H9 (cell line): Measurements from ENCODE around the gene SNX5. TPM values are rescaled to one million over a fixed set of nuclear protein-coding genes. Genes with fewer than 3 reads are reported as not detected.

Experiments
- DNase-seq: peaks from one replicate; pipeline ENCODE4 v3.0.0-alpha.2; 2017
- H2AFZ ChIP-seq: one replicate; pipeline ENCODE4 v1.6.1; 2013; ENCODE audit warnings: mild to moderate bottlenecking, low read length, control low read depth, moderate library complexity
- H2AK5ac ChIP-seq: 2 replicates; pipeline ENCODE4 v1.6.1; 2013; ENCODE audit warnings: low read length, control low read depth, mixed read lengths; ENCODE audit not compliant: insufficient read length
- H2BK120ac ChIP-seq: one replicate; pipeline ENCODE4 v1.6.1; 2013; ENCODE audit warnings: low read depth, mild to moderate bottlenecking, low read length, control low read depth, inconsistent platforms; ENCODE audit not compliant: poor library complexity, severe bottlenecking
- H2BK12ac ChIP-seq: 2 replicates; pipeline ENCODE4 v1.6.1; 2013; ENCODE audit warnings: low read length, control low read depth, mixed read lengths, low read depth; ENCODE audit not compliant: insufficient read length
- H2BK15ac ChIP-seq: 2 replicates; pipeline ENCODE4 v1.6.1; 2013; ENCODE audit warnings: low read depth, low read length, control low read depth
- H2BK20ac ChIP-seq: one replicate; pipeline ENCODE4 v1.6.1; 2013; ENCODE audit warnings: low read depth, mild to moderate bottlenecking, low read length, control low read depth, inconsistent platforms; ENCODE audit not compliant: poor library complexity, severe bottlenecking
- H2BK5ac ChIP-seq: 2 replicates; pipeline ENCODE4 v1.6.1; 2013; ENCODE audit warnings: low read length, control low read depth, mixed read lengths; ENCODE audit not compliant: insufficient read length
- H3K14ac ChIP-seq: 2 replicates; pipeline ENCODE4 v1.6.1; 2013; ENCODE audit warnings: low read length, control low read depth; ENCODE audit not compliant: insufficient read depth
- H3K18ac ChIP-seq: 2 replicates; pipeline ENCODE4 v1.6.1; 2013; ENCODE audit warnings: low read depth, mild to moderate bottlenecking, mixed read lengths, low read length, control low read depth; ENCODE audit not compliant: insufficient read length
- H3K23ac ChIP-seq: 2 replicates; pipeline ENCODE4 v1.6.1; 2013; ENCODE audit warnings: low read length, control low read depth, mixed read lengths, low read depth; ENCODE audit not compliant: insufficient read length
- H3K23me2 ChIP-seq: 2 replicates; pipeline ENCODE4 v1.6.1; 2013; ENCODE audit warnings: low read depth, mild to moderate bottlenecking, mixed read lengths, low read length, control low read depth; ENCODE audit not compliant: insufficient read length, poor library complexity, severe bottlenecking
- H3K27ac ChIP-seq: 2 replicates; pipeline ENCODE4 v1.5.1; 2013; ENCODE audit warnings: low read length, control low read depth, mixed read lengths, low read depth; ENCODE audit not compliant: insufficient read length
- H3K27me3 ChIP-seq: 2 replicates; pipeline ENCODE4 v1.6.1; 2013; ENCODE audit warnings: low read length, control low read depth, inconsistent platforms; ENCODE audit not compliant: insufficient read depth
- H3K4ac ChIP-seq: 2 replicates; pipeline ENCODE4 v1.6.1; 2013; ENCODE audit warnings: low read depth, mild to moderate bottlenecking, control low read depth, inconsistent platforms, low read length, moderate library complexity
- H3K4me1 ChIP-seq: 2 replicates; pipeline ENCODE4 v1.6.1; 2013; ENCODE audit warnings: low read length, control low read depth, inconsistent platforms; ENCODE audit not compliant: insufficient read depth
- H3K4me2 ChIP-seq: 2 replicates; pipeline ENCODE4 v1.6.1; 2013; ENCODE audit warnings: low read length, control low read depth, mixed read lengths; ENCODE audit not compliant: insufficient read length, insufficient read depth
- H3K56ac ChIP-seq: 2 replicates; pipeline ENCODE4 v1.6.1; 2013; ENCODE audit warnings: low read depth, mild to moderate bottlenecking, mixed read lengths, low read length, control low read depth; ENCODE audit not compliant: insufficient read length
- H3K79me1 ChIP-seq: 2 replicates; pipeline ENCODE4 v1.6.1; 2013; ENCODE audit warnings: low read depth, mild to moderate bottlenecking, moderate library complexity, low read length, control low read depth, inconsistent platforms; ENCODE audit not compliant: insufficient read depth, poor library complexity, severe bottlenecking
- H3K79me2 ChIP-seq: 2 replicates; pipeline ENCODE4 v1.6.1; 2013; ENCODE audit warnings: low read length, control low read depth, inconsistent platforms; ENCODE audit not compliant: insufficient read depth
- H3K9ac ChIP-seq: 2 replicates; pipeline ENCODE4 v1.6.1; 2013; ENCODE audit warnings: low read length, control low read depth, mixed read lengths; ENCODE audit not compliant: insufficient read length; ENCODE audit errors: extremely low read depth
- H3K9me3 ChIP-seq: one replicate; pipeline ENCODE4 v1.6.1; 2013; ENCODE audit warnings: low read depth, low read length, inconsistent platforms; ENCODE audit not compliant: control insufficient read depth
- H3T11ph ChIP-seq: one replicate; pipeline ENCODE4 v1.6.1; 2013; ENCODE audit warnings: mild to moderate bottlenecking, low read length, control low read depth, inconsistent platforms
- H4K20me1 ChIP-seq: one replicate; pipeline ENCODE4 v1.6.1; 2013; ENCODE audit not compliant: control insufficient read depth, insufficient read length, insufficient read depth
- H4K5ac ChIP-seq: 2 replicates; pipeline ENCODE4 v1.6.1; 2013; ENCODE audit warnings: low read depth, mild to moderate bottlenecking, mixed read lengths, low read length, control low read depth; ENCODE audit not compliant: insufficient read length
- H4K8ac ChIP-seq: replicated peaks from 2 replicates; pipeline ENCODE4 v1.6.1; 2013; ENCODE audit warnings: low read length, control low read depth, mixed read lengths, low read depth; ENCODE audit not compliant: insufficient read length
- H4K91ac ChIP-seq: 2 replicates; pipeline ENCODE4 v1.6.1; 2013; ENCODE audit warnings: low read depth, mild to moderate bottlenecking, moderate library complexity, mixed read lengths, low read length, control low read depth; ENCODE audit not compliant: insufficient read length
- H3K27ac Mint-ChIP-seq, 3 experiments: 2 replicates in 2 of 3; 3 replicates in 1 of 3; pipeline ENCODE4 v1.8.0; 2020 to 2021; ENCODE audit warnings: mixed read lengths in 3 of 3, mild to moderate bottlenecking in 1 of 3, moderate library complexity in 1 of 3
- H3K27me3 Mint-ChIP-seq: 2 replicates; pipeline ENCODE4 v1.8.0; 2021; ENCODE audit warnings: low read depth, mild to moderate bottlenecking, moderate library complexity, mixed read lengths
- H3K36me3 Mint-ChIP-seq, 3 experiments: 2 replicates in 2 of 3; 3 replicates in 1 of 3; pipeline ENCODE4 v1.8.0; 2020 to 2021; ENCODE audit warnings: low read depth in 3 of 3, mixed read lengths in 3 of 3; ENCODE audit not compliant: insufficient read depth in 1 of 3
- H3K4me1 Mint-ChIP-seq, 2 experiments: 2 replicates each; pipeline ENCODE4 v1.8.0; 2020; ENCODE audit warnings: mixed read lengths in 2 of 2
- H3K4me3 Mint-ChIP-seq, 2 experiments: 2 replicates in 1 of 2; 3 replicates in 1 of 2; pipeline ENCODE4 v1.8.0; 2020 to 2021; ENCODE audit warnings: mild to moderate bottlenecking in 2 of 2, mixed read lengths in 2 of 2, moderate library complexity in 1 of 2
- H3K9me3 Mint-ChIP-seq, 2 experiments: 2 replicates in 1 of 2; 3 replicates in 1 of 2; pipeline ENCODE4 v1.8.0; 2020; ENCODE audit warnings: mild to moderate bottlenecking in 2 of 2, mixed read lengths in 2 of 2, moderate library complexity in 1 of 2
- CTCF ChIP-seq: fragments of 200-600 bp; sonication (generic); conservative IDR thresholded peaks from 3 replicates; pipeline ENCODE4 v1.8.0; 2021; ENCODE audit warnings: antibody characterized with exemption, mild to moderate bottlenecking
- WGBS: extraction: QIAGEN DNeasy Blood & Tissue Kit; methylation state at CpG from one replicate; pipeline ENCODE4 v1.1.7; 2013; ENCODE audit warnings: missing lambda C conversion rate, low lambda C conversion rate, mixed read lengths; ENCODE audit not compliant: insufficient read length; ENCODE audit errors: extremely low coverage; 5-methylcytosine and 5-hydroxymethylcytosine counted together
- total RNA-seq: library from RNA; stranded (reverse); gene quantifications from 2 replicates; pipeline ENCODE4 v1.2.1, GENCODE V29; 2021

The SNX5 gene
- total RNA-seq, 1 experiment from 2014 or later = 194 TPM

GRCh38 chr20:17985388-17986018 is 16.9 kb upstream of the SNX5 start:
- H3K27ac ChIP-seq = no peak overlapping the region
- no peak overlapping the region for H4K8ac ChIP-seq
- H3T11ph ChIP-seq = no peak overlapping the region
- H3K56ac ChIP-seq = no peak overlapping the region
- no peak overlapping the region for H2BK12ac ChIP-seq
- H2BK120ac ChIP-seq = no peak overlapping the region
- no peak for DNase-seq
- no peak overlapping the region for H4K91ac ChIP-seq
- no peaks in the 10 kb centered on the region for H4K20me1 ChIP-seq
- no peak overlapping the region for H3K23ac ChIP-seq
- no peak overlapping the region for H2BK5ac ChIP-seq
- 100% methylated on average over 1 of the region's 7 CpGs for WGBS
- H3K9me3 ChIP-seq = no peaks in the 10 kb centered on the region
- Mint-ChIP-seq H3K4me3 (no peak overlapping the region), H3K27me3 (no peaks in the 10 kb centered on the region), H3K36me3 (peaks cover 17 to 48% (median 35%) of the 10 kb centered on the region in 3 experiments; a peak in 6 of 7 replicates), H3K4me1 (peaks cover 21 to 25% of the 10 kb centered on the region in 2 experiments), H3K9me3 (no peaks in the 10 kb centered on the region), H3K27ac (no peak overlapping the region; a peak in 1 of 7 replicates)
- H2AK5ac ChIP-seq = no peak overlapping the region
- no peak overlapping the region for H2BK15ac ChIP-seq
- H3K23me2 ChIP-seq = no peaks in the 10 kb centered on the region
- no peak overlapping the region for H3K14ac ChIP-seq
- H3K9ac ChIP-seq = no peak overlapping the region
- H2BK20ac ChIP-seq = no peak overlapping the region
- H3K4me1 ChIP-seq = no peaks in the 10 kb centered on the region
- no peak overlapping the region for H3K4me2 ChIP-seq
- H2AFZ ChIP-seq = no peak overlapping the region
- H3K27me3 ChIP-seq = no peaks in the 10 kb centered on the region
- TF ChIP-seq CTCF = no peak
- no peak overlapping the region for H3K4ac ChIP-seq
- no peak overlapping the region for H4K5ac ChIP-seq
- H3K79me2 ChIP-seq = peaks cover 3% of the 10 kb centered on the region; the same call in 1 of the 2 replicates
- peaks cover 3% of the 10 kb centered on the region for H3K79me1 ChIP-seq
- H3K18ac ChIP-seq = no peak overlapping the region
